Esophagus muscularis mucosa (tissue), 3 donors: ENCODE results near the gene INIP.

Experiments used
- POLR2A ChIP-seq: fragments of 450-650 bp; IDR thresholded peaks from one replicate; pipeline ENCODE4 v1.6.1; 2017; ENCODE audit warnings: antibody characterized with exemption, moderate library complexity, mild to moderate bottlenecking, low read depth
- POLR2AphosphoS5 ChIP-seq, 2 donors: sonication (generic); formaldehyde crosslinking; IDR thresholded peaks; one replicate each; pipeline ENCODE4 v1.6.1; 2017; ENCODE audit warnings: antibody characterized with exemption in 2 of 2
- TF ChIP-seq, protein P1 (sequence below), 3 experiments: fragments of 200-600 bp in 2 of 3; fragments of 450-650 bp in 1 of 3; sonication (generic) in 2 of 3; IDR thresholded peaks; one replicate each; pipeline ENCODE4 v1.5.1; 2017 to 2019; ENCODE audit warnings: antibody characterized with exemption in 3 of 3, mild to moderate bottlenecking in 2 of 3, moderate library complexity in 1 of 3

DNA sequence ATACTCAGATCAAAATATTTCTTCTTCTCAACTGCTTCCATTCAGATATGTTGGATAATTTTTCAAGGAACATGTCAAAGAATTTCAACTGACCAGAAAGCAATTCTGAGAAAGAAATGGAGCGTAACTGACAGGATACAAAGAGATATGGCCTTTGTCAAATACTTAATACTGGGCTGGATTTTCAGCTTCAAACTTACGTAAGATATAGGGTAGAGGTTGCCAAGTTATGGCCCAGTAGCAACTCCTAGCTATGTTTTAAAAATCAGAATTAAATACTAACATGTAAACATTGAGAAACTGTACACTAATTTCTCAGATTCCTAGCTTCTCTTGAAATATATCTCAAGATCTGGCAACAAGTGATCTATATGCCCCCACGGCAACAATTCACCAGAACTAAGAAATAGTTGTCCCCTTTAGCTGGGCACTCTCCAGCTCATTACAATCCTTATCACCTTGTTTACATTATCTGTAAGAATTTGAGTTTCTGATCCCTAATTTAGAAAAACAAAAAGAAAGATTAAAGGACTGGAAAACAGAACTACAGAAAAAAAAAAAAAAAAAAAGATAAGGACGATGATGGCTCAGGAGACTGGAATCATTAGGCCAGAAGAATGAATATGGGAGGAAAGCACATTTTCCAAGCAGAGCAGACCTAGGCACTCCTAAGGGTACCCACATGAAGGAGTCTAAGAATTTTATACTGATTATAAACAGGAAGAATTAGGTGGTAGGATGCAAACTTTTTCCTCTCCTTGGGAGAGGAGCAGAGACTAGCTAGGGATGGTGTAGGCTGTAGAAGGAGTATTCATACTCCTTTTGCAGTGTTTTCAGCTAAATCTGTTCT lies 23.0 kb downstream of the INIP start:
- no peak for TF ChIP-seq POLR2A
- TF ChIP-seq, protein P1, sequence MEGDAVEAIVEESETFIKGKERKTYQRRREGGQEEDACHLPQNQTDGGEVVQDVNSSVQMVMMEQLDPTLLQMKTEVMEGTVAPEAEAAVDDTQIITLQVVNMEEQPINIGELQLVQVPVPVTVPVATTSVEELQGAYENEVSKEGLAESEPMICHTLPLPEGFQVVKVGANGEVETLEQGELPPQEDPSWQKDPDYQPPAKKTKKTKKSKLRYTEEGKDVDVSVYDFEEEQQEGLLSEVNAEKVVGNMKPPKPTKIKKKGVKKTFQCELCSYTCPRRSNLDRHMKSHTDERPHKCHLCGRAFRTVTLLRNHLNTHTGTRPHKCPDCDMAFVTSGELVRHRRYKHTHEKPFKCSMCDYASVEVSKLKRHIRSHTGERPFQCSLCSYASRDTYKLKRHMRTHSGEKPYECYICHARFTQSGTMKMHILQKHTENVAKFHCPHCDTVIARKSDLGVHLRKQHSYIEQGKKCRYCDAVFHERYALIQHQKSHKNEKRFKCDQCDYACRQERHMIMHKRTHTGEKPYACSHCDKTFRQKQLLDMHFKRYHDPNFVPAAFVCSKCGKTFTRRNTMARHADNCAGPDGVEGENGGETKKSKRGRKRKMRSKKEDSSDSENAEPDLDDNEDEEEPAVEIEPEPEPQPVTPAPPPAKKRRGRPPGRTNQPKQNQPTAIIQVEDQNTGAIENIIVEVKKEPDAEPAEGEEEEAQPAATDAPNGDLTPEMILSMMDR (IDR thresholded peaks at IDR 0.05): no peak
- no peak for TF ChIP-seq POLR2AphosphoS5 (IDR thresholded peaks at IDR 0.05)
